Stimulated activated effector memory CD8-positive, alpha-beta T cell treated with anti-CD3 and anti-CD28 coated beads, Interleukin-12 subunit alpha, Interleukin-12 subunit beta, amount 100 ng/mL, for 72 hours (primary cell): Measurements from ENCODE around the gene SMYD3.

Experiments used
- ATAC-seq: fragments of 150-1000 bp; cut with Tn5 transposase; 2 replicates; pipeline ENCODE4 v1.10.0; 2021
- DNase-seq, 2 donors: peaks; one replicate each; pipeline ENCODE4 v3.0.0; 2021 to 2022; ENCODE audit warnings: low spot score in 2 of 2
- H3K27ac Mint-ChIP-seq: one replicate; pipeline ENCODE4 v1.8.0; 2022; ENCODE audit warnings: mild to moderate bottlenecking, mixed read lengths
- H3K36me3 Mint-ChIP-seq: one replicate; pipeline ENCODE4 v1.8.0; 2022; ENCODE audit warnings: mild to moderate bottlenecking, mixed read lengths
- H3K4me1 Mint-ChIP-seq: one replicate; pipeline ENCODE4 v1.8.0; 2022; ENCODE audit warnings: mixed read lengths
- H3K4me3 Mint-ChIP-seq: one replicate; pipeline ENCODE4 v1.8.0; 2022; ENCODE audit warnings: mild to moderate bottlenecking, mixed read lengths
- H3K9me3 Mint-ChIP-seq: one replicate; pipeline ENCODE4 v1.8.0; 2022; ENCODE audit warnings: mixed read lengths

The SMYD3 gene

GRCh38 chr1:246063013-246063616 is 444.0 kb downstream of the SMYD3 start:
- ATAC-seq (no peak), DNase-seq (no peak)
- Mint-ChIP-seq H3K4me3 (no peak overlapping the region), H3K9me3 (no peaks in the 10 kb centered on the region), H3K27ac (no peak overlapping the region), H3K4me1 (peaks cover 6% of the 10 kb centered on the region), H3K36me3 (no peaks in the 10 kb centered on the region)

GRCh38 chr1:246058466-246058865 is 448.6 kb downstream of the SMYD3 start:
- H3K36me3 Mint-ChIP-seq, result no peaks in the 10 kb centered on the region
- DNase-seq (no peak), ATAC-seq (no peak)
- peaks cover 4% of the 10 kb centered on the region for H3K9me3 Mint-ChIP-seq
- H3K27ac Mint-ChIP-seq, result no peak overlapping the region
- no peak overlapping the region for H3K4me3 Mint-ChIP-seq
- H3K4me1 Mint-ChIP-seq, result no peaks in the 10 kb centered on the region

GRCh38 chr1:246052603-246053002 is 454.5 kb downstream of the SMYD3 start:
- Mint-ChIP-seq H3K36me3 (no peaks in the 10 kb centered on the region), H3K4me1 (no peaks in the 10 kb centered on the region), H3K9me3 (peaks cover 4% of the 10 kb centered on the region), H3K27ac (no peak overlapping the region), H3K4me3 (no peak overlapping the region)
- DNase-seq (no peak), ATAC-seq (no peak)

- DNase-seq (no peak), ATAC-seq (no peak)
- Mint-ChIP-seq H3K4me1 (no peaks in the 10 kb centered on the region), H3K36me3 (no peaks in the 10 kb centered on the region), H3K9me3 (peaks cover 4% of the 10 kb centered on the region), H3K27ac (no peak overlapping the region), H3K4me3 (no peak overlapping the region)
These were observed 455.1 kb downstream of the SMYD3 start for GRCh38 chr1:246051909-246052518.

GRCh38 chr1:246048693-246049092 is 458.4 kb downstream of the SMYD3 start:
- Mint-ChIP-seq H3K4me3 (no peak overlapping the region), H3K4me1 (no peaks in the 10 kb centered on the region), H3K27ac (no peak overlapping the region), H3K36me3 (no peaks in the 10 kb centered on the region), H3K9me3 (peaks cover 4% of the 10 kb centered on the region)
- ATAC-seq (no peak), DNase-seq (no peak)

GRCh38 chr1:246043556-246043955 is 463.5 kb downstream of the SMYD3 start:
- Mint-ChIP-seq H3K36me3 (no peaks in the 10 kb centered on the region), H3K9me3 (peaks cover 4% of the 10 kb centered on the region), H3K27ac (no peak overlapping the region), H3K4me3 (no peak overlapping the region), H3K4me1 (no peaks in the 10 kb centered on the region)
- ATAC-seq (no peak), DNase-seq (no peak)

GRCh38 chr1:246041360-246041759 is 465.7 kb downstream of the SMYD3 start:
- DNase-seq (no peak), ATAC-seq (no peak)
- Mint-ChIP-seq H3K36me3 (no peaks in the 10 kb centered on the region), H3K4me3 (no peak overlapping the region), H3K9me3 (peaks cover 4% of the 10 kb centered on the region), H3K4me1 (no peaks in the 10 kb centered on the region), H3K27ac (no peak overlapping the region)

- DNase-seq, result no peak
- H3K27ac Mint-ChIP-seq, result no peak overlapping the region
- H3K9me3 Mint-ChIP-seq, result peaks cover 4% of the 10 kb centered on the region
- no peak overlapping the region for H3K4me3 Mint-ChIP-seq
- no peak for ATAC-seq
- H3K4me1 Mint-ChIP-seq, result no peaks in the 10 kb centered on the region
- H3K36me3 Mint-ChIP-seq, result no peaks in the 10 kb centered on the region
These were observed 466.7 kb downstream of the SMYD3 start for GRCh38 chr1:246040200-246040890.

GRCh38 chr1:246039584-246039983 is 467.5 kb downstream of the SMYD3 start:
- DNase-seq, result no peak
- Mint-ChIP-seq H3K9me3 (peaks cover 3% of the 10 kb centered on the region), H3K27ac (no peak overlapping the region), H3K4me1 (no peaks in the 10 kb centered on the region), H3K4me3 (no peak overlapping the region), H3K36me3 (no peaks in the 10 kb centered on the region)
- no peak for ATAC-seq

- ATAC-seq (no peak), DNase-seq (no peak)
- H3K36me3 Mint-ChIP-seq, result no peaks in the 10 kb centered on the region
- H3K4me1 Mint-ChIP-seq, result no peaks in the 10 kb centered on the region
- H3K27ac Mint-ChIP-seq, result no peak overlapping the region
- H3K4me3 Mint-ChIP-seq, result no peak overlapping the region
- H3K9me3 Mint-ChIP-seq, result no peaks in the 10 kb centered on the region
These were observed 469.2 kb downstream of the SMYD3 start for GRCh38 chr1:246037832-246038231.

- Mint-ChIP-seq H3K4me3 (no peak overlapping the region), H3K27ac (no peak overlapping the region), H3K36me3 (no peaks in the 10 kb centered on the region), H3K9me3 (no peaks in the 10 kb centered on the region), H3K4me1 (no peaks in the 10 kb centered on the region)
- ATAC-seq, result no peak
- no peak for DNase-seq
These were observed 470.9 kb downstream of the SMYD3 start for GRCh38 chr1:246036175-246036574.

- Mint-ChIP-seq H3K36me3 (no peaks in the 10 kb centered on the region), H3K27ac (no peak overlapping the region), H3K9me3 (no peaks in the 10 kb centered on the region), H3K4me3 (no peak overlapping the region), H3K4me1 (no peaks in the 10 kb centered on the region)
- ATAC-seq (no peak), DNase-seq (no peak)
These were observed 472.0 kb downstream of the SMYD3 start for GRCh38 chr1:246035060-246035541.

GRCh38 chr1:246034630-246035029 is 472.4 kb downstream of the SMYD3 start:
- H3K9me3 Mint-ChIP-seq, result no peaks in the 10 kb centered on the region
- no peak for ATAC-seq
- no peak overlapping the region for H3K27ac Mint-ChIP-seq
- no peaks in the 10 kb centered on the region for H3K4me1 Mint-ChIP-seq
- H3K36me3 Mint-ChIP-seq, result no peaks in the 10 kb centered on the region
- no peak overlapping the region for H3K4me3 Mint-ChIP-seq
- DNase-seq, result no peak

- H3K27ac Mint-ChIP-seq, result no peak overlapping the region
- H3K9me3 Mint-ChIP-seq, result no peaks in the 10 kb centered on the region
- DNase-seq (no peak), ATAC-seq (no peak)
- no peaks in the 10 kb centered on the region for H3K36me3 Mint-ChIP-seq
- H3K4me1 Mint-ChIP-seq, result no peaks in the 10 kb centered on the region
- H3K4me3 Mint-ChIP-seq, result no peak overlapping the region
These were observed 474.1 kb downstream of the SMYD3 start for GRCh38 chr1:246032984-246033383.

GRCh38 chr1:246032031-246032551 is 475.0 kb downstream of the SMYD3 start:
- H3K27ac Mint-ChIP-seq, result no peak overlapping the region
- no peaks in the 10 kb centered on the region for H3K9me3 Mint-ChIP-seq
- no peaks in the 10 kb centered on the region for H3K4me1 Mint-ChIP-seq
- no peaks in the 10 kb centered on the region for H3K36me3 Mint-ChIP-seq
- ATAC-seq, result no peak
- H3K4me3 Mint-ChIP-seq, result no peak overlapping the region
- no peak for DNase-seq

- no peak for ATAC-seq
- DNase-seq, result no peak
- Mint-ChIP-seq H3K9me3 (no peaks in the 10 kb centered on the region), H3K27ac (no peak overlapping the region), H3K4me3 (no peak overlapping the region), H3K36me3 (no peaks in the 10 kb centered on the region), H3K4me1 (no peaks in the 10 kb centered on the region)
These were observed 477.5 kb downstream of the SMYD3 start for GRCh38 chr1:246029616-246030015.
